IMR-90 (cell line): ENCODE results near the gene ZNF469. TPM values are rescaled to one million over a fixed set of nuclear protein-coding genes. Genes with fewer than 3 reads are reported as not detected.

Source experiments
- ATAC-seq: fragments of 200-7000 bp; cut with Tn5 transposase; 2 replicates; pipeline ENCODE4 v1.9.1; 2020; ENCODE audit warnings: low read depth, mild to moderate bottlenecking, moderate library complexity
- BruUV-seq: library from RNA; stranded (reverse); fragments of 400-500 nt; replicated peaks from 2 replicates; lab custom pipeline; 2021; lab: Mats Ljungman, UMichigan
- CTCF ChIA-PET: fragments of 300-600 bp; formaldehyde crosslinking; extraction: SDS; loops from one replicate; lab custom pipeline; 2021; ENCODE audit warnings: antibody characterized with exemption; lab: Yijun Ruan, JAX
- POLR2A ChIA-PET: fragments of 300-600 bp; sonication (Branson Sonifier 250); formaldehyde crosslinking; loops from one replicate; lab custom pipeline; 2022; ENCODE audit warnings: antibody characterized with exemption; ENCODE audit not compliant: unreplicated experiment; lab: Charles Lee
- DNase-seq: peaks from one replicate; pipeline ENCODE4 v3.0.0; 2013
- H2AFZ ChIP-seq: replicated peaks from 2 replicates; pipeline ENCODE3; 2013; ENCODE audit warnings: low read length, mild to moderate bottlenecking; ENCODE audit not compliant: poor library complexity
- H2AK5ac ChIP-seq: 2 replicates; pipeline ENCODE4 v1.6.1; 2013; ENCODE audit warnings: low read depth, low read length, inconsistent platforms
- H2AK9ac ChIP-seq: replicated peaks from 2 replicates; pipeline ENCODE3; 2013; ENCODE audit warnings: mild to moderate bottlenecking, low read depth, low read length, moderate library complexity; ENCODE audit not compliant: poor library complexity
- H2BK120ac ChIP-seq: 2 replicates; pipeline ENCODE4 v1.6.1; 2013; ENCODE audit warnings: low read depth, low read length, inconsistent platforms
- H2BK15ac ChIP-seq: 3 replicates; pipeline ENCODE4 v1.6.1; 2013; ENCODE audit warnings: low read depth, low read length, inconsistent platforms
- H2BK20ac ChIP-seq: 2 replicates; pipeline ENCODE4 v1.6.1; 2013; ENCODE audit warnings: low read depth, mild to moderate bottlenecking, inconsistent platforms, low read length, moderate library complexity
- H2BK5ac ChIP-seq: 2 replicates; pipeline ENCODE4 v1.6.1; 2013; ENCODE audit warnings: mild to moderate bottlenecking, low read depth, low read length, inconsistent platforms; ENCODE audit not compliant: poor library complexity, severe bottlenecking
- H3K14ac ChIP-seq: replicated peaks from 2 replicates; pipeline ENCODE4 v1.6.1; 2013; ENCODE audit warnings: low read depth, low read length, inconsistent platforms
- H3K18ac ChIP-seq: 2 replicates; pipeline ENCODE4 v1.6.1; 2013; ENCODE audit warnings: low read depth, low read length, control low read depth
- H3K23ac ChIP-seq: 2 replicates; pipeline ENCODE4 v1.6.1; 2013; ENCODE audit warnings: low read depth, low read length, inconsistent platforms
- H3K27ac ChIP-seq: 2 replicates; pipeline ENCODE4 v1.5.1; 2013; ENCODE audit warnings: mild to moderate bottlenecking, control low read depth, low read length; ENCODE audit not compliant: insufficient read depth
- H3K27me3 ChIP-seq: 2 replicates; pipeline ENCODE4 v1.6.1; 2013; ENCODE audit warnings: low read length; ENCODE audit not compliant: control insufficient read depth, insufficient read depth
- H3K36me3 ChIP-seq: 2 replicates; pipeline ENCODE4 v1.6.1; 2013; ENCODE audit warnings: low read length, mixed read lengths; ENCODE audit not compliant: control insufficient read depth, insufficient read depth
- H3K4ac ChIP-seq: 2 replicates; pipeline ENCODE4 v1.6.1; 2013; ENCODE audit warnings: low read depth, low read length, inconsistent platforms
- H3K4me1 ChIP-seq: 2 replicates; pipeline ENCODE4 v1.6.1; 2013; ENCODE audit warnings: low read length, mixed read lengths; ENCODE audit not compliant: control insufficient read depth, insufficient read depth
- H3K4me2 ChIP-seq: 2 replicates; pipeline ENCODE4 v1.6.1; 2013; ENCODE audit warnings: low read depth, mild to moderate bottlenecking, control low read depth, low read length, moderate library complexity
- H3K4me3 ChIP-seq: 2 replicates; pipeline ENCODE4 v1.5.1; 2013; ENCODE audit warnings: low read depth, mild to moderate bottlenecking, control low read depth, low read length, moderate library complexity; ENCODE audit not compliant: insufficient read depth
- H3K56ac ChIP-seq: 2 replicates; pipeline ENCODE4 v1.6.1; 2013; ENCODE audit warnings: low read length, inconsistent platforms; ENCODE audit not compliant: insufficient read depth; ENCODE audit errors: extremely low read depth
- H3K79me1 ChIP-seq, 2 experiments: 2 replicates each; pipeline ENCODE4 v1.6.1; 2013; ENCODE audit warnings: low read length in 2 of 2, inconsistent platforms in 1 of 2, low read depth in 1 of 2
- H3K9ac ChIP-seq: 2 replicates; pipeline ENCODE4 v1.6.1; 2013; ENCODE audit warnings: low read depth, low read length, control low read depth
- H3K9me1 ChIP-seq: 2 replicates; pipeline ENCODE4 v1.6.1; 2013; ENCODE audit warnings: low read length, inconsistent platforms; ENCODE audit not compliant: insufficient read depth
- H3K9me3 ChIP-seq: 2 replicates; pipeline ENCODE4 v1.6.1; 2013; ENCODE audit warnings: low read length; ENCODE audit not compliant: control insufficient read depth, insufficient read depth
- H4K20me1 ChIP-seq: 2 replicates; pipeline ENCODE4 v1.6.1; 2013; ENCODE audit warnings: low read length, inconsistent platforms; ENCODE audit not compliant: insufficient read depth
- H4K5ac ChIP-seq: 2 replicates; pipeline ENCODE4 v1.6.1; 2013; ENCODE audit warnings: mild to moderate bottlenecking, low read depth, low read length, control low read depth
- H4K8ac ChIP-seq, 2 experiments: 2 replicates each; pipeline ENCODE4 v1.6.1; 2013; ENCODE audit warnings: low read depth in 2 of 2, low read length in 2 of 2, control low read depth in 1 of 2, inconsistent platforms in 1 of 2
- H4K91ac ChIP-seq: 2 replicates; pipeline ENCODE4 v1.6.1; 2013; ENCODE audit warnings: low read depth, low read length, inconsistent platforms; ENCODE audit not compliant: insufficient read depth
- CEBPB ChIP-seq: IDR thresholded peaks from 2 replicates; pipeline ENCODE4 v1.6.1; 2012; ENCODE audit warnings: low read depth, low read length, improper control_type of control experiment
- CTCF ChIP-seq: conservative IDR thresholded peaks from 2 replicates; pipeline ENCODE4 v1.5.1; 2012; ENCODE audit warnings: mild to moderate bottlenecking, low read depth, low read length, improper control_type of control experiment
- ELK1 ChIP-seq: fragments of 150-350 bp; IDR thresholded peaks from 2 replicates; pipeline ENCODE4 v1.6.1; 2016; ENCODE audit warnings: low read depth, mild to moderate bottlenecking, low read length, moderate library complexity, borderline replicate concordance
- MXI1 ChIP-seq: IDR thresholded peaks from 2 replicates; pipeline ENCODE4 v1.6.1; 2012; ENCODE audit warnings: low read depth, mild to moderate bottlenecking, low read length, moderate library complexity, borderline replicate concordance
- RAD21 ChIP-seq: IDR thresholded peaks from 2 replicates; pipeline ENCODE4 v1.6.1; 2012; ENCODE audit warnings: low read length, improper control_type of control experiment
- SMC3 ChIP-seq: fragments of 150-350 bp; IDR thresholded peaks from 2 replicates; pipeline ENCODE4 v1.6.1; 2016; ENCODE audit warnings: low read depth, mild to moderate bottlenecking, antibody characterized with exemption, low read length, moderate library complexity
- USF2 ChIP-seq: fragments of 150-350 bp; IDR thresholded peaks from 2 replicates; pipeline ENCODE4 v1.6.1; 2017; ENCODE audit warnings: mild to moderate bottlenecking, antibody characterized with exemption, low read length, low read depth
- WGBS, 2 experiments: methylation state at CpG; one replicate each; pipeline versions ENCODE4 v1.1.5 to v1.1.7; 2013; ENCODE audit warnings: missing lambda C conversion rate in 2 of 2; ENCODE audit not compliant: insufficient read length in 1 of 2; ENCODE audit errors: extremely low coverage in 2 of 2; 5-methylcytosine and 5-hydroxymethylcytosine counted together
- dilution Hi-C: fragments of 300-500 bp; cut with HindIII; formaldehyde crosslinking; loops from one replicate; pipeline ENCODE4 v1.14.3; 2018; ENCODE audit warnings: low sequenced_read_pairs; ENCODE audit not compliant: unreplicated experiment
- in situ Hi-C: fragments of 300-500 bp; cut with MboI; formaldehyde crosslinking; loops from 3 replicates; pipeline ENCODE4 v1.14.3; 2019; ENCODE audit warnings: low sequenced_read_pairs, inconsistent platforms, mixed read lengths
- intact Hi-C: fragments of 100-400 bp; cut with micrococcal nuclease; formaldehyde crosslinking; loops from 2 replicates; pipeline ENCODE4 v1.10.0; 2022
- polyA plus RNA-seq, 3 experiments: library from polyadenylated mRNA; depleted of rRNA; stranded (reverse); fragments of >200 nt; gene quantifications; 2 replicates each; pipeline ENCODE4 v1.2.3, GENCODE V29; 2012; ENCODE audit warnings: low replicate concordance in 1 of 3
- total RNA-seq: library from RNA; depleted of rRNA; stranded (reverse); fragments of >200 nt; gene quantifications from 2 replicates; pipeline ENCODE4 v1.2.3, GENCODE V29; 2012

Gene ZNF469
- total and polyA plus RNA-seq, 2 of the 4 experiments (the other 2 are of a cell fraction): 1.1 to 13.3 TPM

GRCh38 chr16:88366704-88367047, 16.1 kb upstream of the ZNF469 start:
- ATAC-seq (no peak), DNase-seq (no peak)
- POLR2A ChIA-PET: no interaction called here
- Histone ChIP-seq H2BK120ac (no peak overlapping the region), H2BK15ac (no peak overlapping the region), H3K4ac (no peak overlapping the region), H3K4me3 (no peak overlapping the region), H3K9ac (no peak overlapping the region), H2AK5ac (no peak overlapping the region; the same call in 1 of the 2 replicates), H4K91ac (no peak overlapping the region), H3K4me2 (no peak overlapping the region), H3K14ac (no peak overlapping the region), H4K8ac (no peak overlapping the region), H3K4me1 (no peaks in the 10 kb centered on the region), H3K9me3 (peaks cover 14% of the 10 kb centered on the region; the same call in 1 of the 2 replicates), H3K56ac (no peak overlapping the region), H2AFZ (no peak overlapping the region), H2BK5ac (no peak overlapping the region), H3K18ac (no peak overlapping the region), H3K9me1 (peaks cover 3% of the 10 kb centered on the region; the same call in 1 of the 2 replicates), H2BK20ac (no peak overlapping the region), H2AK9ac (no peak overlapping the region), H3K79me1 (no peaks in the 10 kb centered on the region), H4K20me1 (no peaks in the 10 kb centered on the region), H4K5ac (no peak overlapping the region), H3K27ac (no peak overlapping the region), H3K36me3 (no peaks in the 10 kb centered on the region), H3K27me3 (peaks cover 8% of the 10 kb centered on the region), H3K23ac (no peak overlapping the region)
- in situ Hi-C loops: no loop called here
- intact Hi-C loops: no loop called here
- CTCF ChIA-PET: no interaction called here
- dilution Hi-C loops: no loop called here
- 88% methylated on average over 4 of the region's 4 CpGs; no CpG with 5 or more reads in 1 of the 2 experiments for WGBS, 2 experiments
- no TSS peak for BruUV-seq
- TF ChIP-seq CEBPB (no peak), MXI1 (no peak), RAD21 (no peak), SMC3 (no peak), CTCF (no peak), USF2 (no peak), ELK1 (no peak)
